Lower lobe of right lung (tissue), 2 donors: ENCODE results near the gene KCNH4. TPM values are rescaled to one million over a fixed set of nuclear protein-coding genes. Genes with fewer than 3 reads are reported as not detected.

Experiments
- ATAC-seq, 2 donors: fragments of 200-7000 bp; cut with Tn5 transposase; one replicate each; pipeline ENCODE4 v1.9.1; 2020 to 2022; ENCODE audit warnings: mild to moderate bottlenecking in 2 of 2, moderate library complexity in 2 of 2
- DNase-seq: peaks from one replicate; pipeline ENCODE4 v3.0.0-alpha.2; 2020
- H3K27ac ChIP-seq: fragments of 200-600 bp; one replicate; pipeline ENCODE4 v1.8.0; 2022
- H3K27me3 ChIP-seq: fragments of 200-600 bp; one replicate; pipeline ENCODE4 v1.8.0; 2022; ENCODE audit warnings: low read depth
- H3K36me3 ChIP-seq: fragments of 200-600 bp; one replicate; pipeline ENCODE4 v1.8.0; 2022; ENCODE audit warnings: mild to moderate bottlenecking
- H3K4me1 ChIP-seq: fragments of 200-600 bp; one replicate; pipeline ENCODE4 v1.8.0; 2022
- H3K4me3 ChIP-seq: fragments of 200-600 bp; one replicate; pipeline ENCODE4 v1.8.0; 2022; ENCODE audit warnings: mild to moderate bottlenecking
- H3K9me3 ChIP-seq: fragments of 200-600 bp; one replicate; pipeline ENCODE4 v1.8.0; 2022
- intact Hi-C: fragments of 100-400 bp; cut with DNase I; formaldehyde crosslinking; loops from one replicate; pipeline ENCODE4 v1.11.0; 2022
- total RNA-seq: library from RNA; stranded (reverse); fragmentation: NEBNext Ultra II Directional; extraction: Animal tissue kit (Norgen Biotek cat#: 25700); gene quantifications from one replicate; pipeline ENCODE4 v1.2.1, GENCODE V29; 2021
- TF ChIP-seq, protein P1 (sequence below): fragments of 200-600 bp; IDR thresholded peaks from one replicate; pipeline ENCODE4 v1.8.0; 2022; ENCODE audit warnings: antibody characterized with exemption, mild to moderate bottlenecking
- donor health status: DM: no; HTN: yes; CAD: no; lungs with severe emphysema.

The KCNH4 gene
- total RNA-seq, 1 donor from 2014 or later, result 0.09 TPM

DNA sequence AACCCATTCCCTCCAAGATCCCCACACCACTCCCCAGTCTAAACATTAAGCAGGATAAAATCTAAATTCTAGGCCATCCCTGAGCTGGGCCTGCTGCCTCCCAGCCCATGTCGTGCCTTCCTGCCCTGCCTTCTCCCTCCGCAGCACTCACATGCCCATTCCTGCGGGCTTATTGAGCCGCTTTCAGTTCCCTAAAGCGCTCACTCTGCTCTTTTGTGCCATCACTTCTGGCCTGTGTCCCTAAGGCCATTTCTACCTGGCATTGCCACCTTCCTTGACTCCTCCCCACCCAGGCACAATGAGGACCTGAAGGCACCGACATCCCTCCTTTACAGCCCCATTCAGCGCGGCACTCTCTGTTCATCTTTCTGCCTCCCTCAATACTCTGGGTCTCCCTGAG lies 13.1 kb downstream of the KCNH4 start:
- ATAC-seq (no peak), DNase-seq (no peak)
- Histone ChIP-seq H3K4me1 (no peaks in the 10 kb centered on the region), H3K9me3 (no peaks in the 10 kb centered on the region), H3K27ac (no peak overlapping the region), H3K4me3 (no peak overlapping the region), H3K27me3 (no peaks in the 10 kb centered on the region), H3K36me3 (no peaks in the 10 kb centered on the region)
- TF ChIP-seq, protein P1, sequence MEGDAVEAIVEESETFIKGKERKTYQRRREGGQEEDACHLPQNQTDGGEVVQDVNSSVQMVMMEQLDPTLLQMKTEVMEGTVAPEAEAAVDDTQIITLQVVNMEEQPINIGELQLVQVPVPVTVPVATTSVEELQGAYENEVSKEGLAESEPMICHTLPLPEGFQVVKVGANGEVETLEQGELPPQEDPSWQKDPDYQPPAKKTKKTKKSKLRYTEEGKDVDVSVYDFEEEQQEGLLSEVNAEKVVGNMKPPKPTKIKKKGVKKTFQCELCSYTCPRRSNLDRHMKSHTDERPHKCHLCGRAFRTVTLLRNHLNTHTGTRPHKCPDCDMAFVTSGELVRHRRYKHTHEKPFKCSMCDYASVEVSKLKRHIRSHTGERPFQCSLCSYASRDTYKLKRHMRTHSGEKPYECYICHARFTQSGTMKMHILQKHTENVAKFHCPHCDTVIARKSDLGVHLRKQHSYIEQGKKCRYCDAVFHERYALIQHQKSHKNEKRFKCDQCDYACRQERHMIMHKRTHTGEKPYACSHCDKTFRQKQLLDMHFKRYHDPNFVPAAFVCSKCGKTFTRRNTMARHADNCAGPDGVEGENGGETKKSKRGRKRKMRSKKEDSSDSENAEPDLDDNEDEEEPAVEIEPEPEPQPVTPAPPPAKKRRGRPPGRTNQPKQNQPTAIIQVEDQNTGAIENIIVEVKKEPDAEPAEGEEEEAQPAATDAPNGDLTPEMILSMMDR, result no peak
- intact Hi-C loops, result no loop called here

DNA sequence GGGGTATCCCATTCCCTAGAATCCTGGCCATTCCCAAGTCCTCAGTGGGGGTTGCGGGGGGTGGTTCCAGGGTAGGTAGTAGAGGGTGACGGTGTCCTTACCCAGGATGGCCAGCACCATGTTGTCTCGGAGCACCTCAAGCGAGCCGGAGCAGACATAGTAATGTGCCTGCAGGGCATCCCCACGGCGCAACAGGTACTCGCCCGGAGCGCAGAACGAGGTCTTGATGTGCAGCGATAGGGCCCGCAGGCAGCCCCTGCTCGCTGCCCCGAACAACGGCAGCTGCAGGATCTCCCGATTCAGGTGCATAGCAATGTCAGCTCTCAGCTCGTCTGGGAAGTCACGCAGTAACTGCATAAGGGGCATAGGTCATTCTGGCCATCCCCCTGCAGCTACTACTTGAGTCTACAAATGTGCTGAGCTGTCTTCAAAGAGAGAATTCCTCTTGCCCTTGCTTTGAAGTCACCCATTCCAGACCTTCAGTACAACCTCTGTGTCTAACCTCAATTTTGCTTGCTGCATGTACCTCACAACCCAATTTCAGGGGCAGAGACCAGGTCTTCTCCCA lies 14.7 kb downstream of the KCNH4 start:
- TF ChIP-seq, protein P1, result no peak
- ATAC-seq (no peak), DNase-seq (no peak)
- intact Hi-C loops, result no loop called here
- Histone ChIP-seq H3K27ac (no peak overlapping the region), H3K27me3 (no peaks in the 10 kb centered on the region), H3K36me3 (no peaks in the 10 kb centered on the region), H3K4me3 (no peak overlapping the region), H3K9me3 (no peaks in the 10 kb centered on the region), H3K4me1 (no peaks in the 10 kb centered on the region)

DNA sequence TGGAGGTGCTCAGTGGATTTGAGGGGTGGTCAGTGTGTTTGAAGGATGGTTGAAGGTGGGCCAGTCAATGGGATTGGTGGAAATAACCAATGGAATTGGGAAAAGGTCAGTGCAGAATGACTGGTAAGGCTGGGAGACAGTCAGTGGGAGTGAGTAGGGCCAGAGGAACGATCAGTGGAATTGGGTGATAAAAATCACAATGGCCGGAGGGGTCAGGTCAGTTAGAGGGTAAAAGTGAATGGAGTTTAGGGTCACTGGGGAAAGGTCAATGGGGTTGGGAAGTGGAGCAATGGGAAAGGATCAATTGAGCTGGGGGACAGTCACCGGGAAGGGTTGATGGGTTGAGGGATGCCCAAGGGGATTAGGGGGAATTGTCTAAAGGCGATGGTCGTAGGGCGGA lies 15.2 kb downstream of the KCNH4 start:
- no peak overlapping the region for H3K4me3 ChIP-seq
- no peaks in the 10 kb centered on the region for H3K9me3 ChIP-seq
- H3K27ac ChIP-seq, result no peak overlapping the region
- DNase-seq (no peak), ATAC-seq (no peak)
- no peaks in the 10 kb centered on the region for H3K27me3 ChIP-seq
- TF ChIP-seq, protein P1, result no peak
- no peaks in the 10 kb centered on the region for H3K4me1 ChIP-seq
- no peaks in the 10 kb centered on the region for H3K36me3 ChIP-seq
- intact Hi-C loops, result no loop called here

DNA sequence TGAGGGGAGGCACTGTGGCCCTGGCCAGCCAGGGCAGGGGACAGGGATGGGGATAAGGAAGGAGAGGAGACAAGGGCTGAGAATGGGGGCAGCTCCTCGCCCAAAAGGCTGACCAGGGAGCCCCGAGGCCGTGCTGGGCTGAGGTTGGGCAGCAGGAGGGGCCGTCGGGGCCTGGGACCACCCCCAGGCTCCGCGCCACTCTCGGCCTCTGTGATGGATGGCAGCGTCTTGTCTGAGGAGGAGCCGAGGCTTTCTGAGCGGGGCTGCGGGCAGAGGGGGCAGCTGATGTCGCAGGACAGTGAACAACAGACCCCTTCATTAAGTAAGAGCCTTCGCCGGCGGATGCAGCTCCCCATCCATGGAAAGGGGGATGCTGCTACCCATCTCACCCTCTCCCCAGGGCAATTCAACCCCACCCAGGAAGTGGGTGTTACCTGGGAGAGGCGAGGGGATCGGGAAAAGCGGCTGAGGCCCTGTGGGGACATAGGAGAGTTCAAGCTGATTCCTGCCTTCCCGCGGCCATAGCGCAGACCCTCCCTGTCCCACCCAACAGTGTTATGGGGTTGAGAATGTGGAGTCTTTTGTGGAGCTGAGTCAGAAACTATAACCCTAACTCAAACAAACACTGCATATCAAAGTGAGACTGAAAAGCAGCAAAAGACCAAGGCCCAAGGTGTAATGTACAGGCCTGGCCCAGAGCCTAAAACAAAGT lies 17.1 kb downstream of the KCNH4 start:
- Histone ChIP-seq H3K9me3 (no peaks in the 10 kb centered on the region), H3K36me3 (no peaks in the 10 kb centered on the region), H3K4me1 (no peaks in the 10 kb centered on the region), H3K27ac (no peak overlapping the region), H3K4me3 (no peak overlapping the region), H3K27me3 (no peaks in the 10 kb centered on the region)
- TF ChIP-seq, protein P1, result no peak
- DNase-seq (no peak), ATAC-seq (no peak)
- intact Hi-C loops, result no loop called here

DNA sequence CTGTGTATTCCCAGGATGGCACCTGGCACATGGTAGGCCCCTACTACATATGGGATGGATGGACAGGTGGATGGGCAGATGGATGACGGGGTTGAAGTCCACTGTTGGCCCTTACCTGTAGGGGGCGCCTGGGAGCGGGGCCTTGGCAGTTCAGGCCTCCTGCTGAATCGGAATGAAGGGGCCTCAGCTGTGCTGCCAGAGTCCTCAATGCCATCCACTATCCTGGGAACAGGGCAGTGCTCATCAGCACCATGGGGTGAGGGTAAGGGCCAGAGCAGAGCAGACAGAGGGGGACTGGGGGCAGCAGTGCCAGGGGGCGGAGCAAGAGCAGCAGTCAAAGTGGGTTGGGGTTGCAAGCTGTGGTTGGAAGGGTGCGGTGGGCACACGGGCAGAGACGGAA lies 17.8 kb downstream of the KCNH4 start:
- H3K27me3 ChIP-seq, result no peaks in the 10 kb centered on the region
- peak; percentile 22 to 23 for ATAC-seq
- no peaks in the 10 kb centered on the region for H3K4me1 ChIP-seq
- no peak overlapping the region for H3K27ac ChIP-seq
- H3K36me3 ChIP-seq, result no peaks in the 10 kb centered on the region
- no peaks in the 10 kb centered on the region for H3K9me3 ChIP-seq
- no peak overlapping the region for H3K4me3 ChIP-seq
- DNase-seq, result no peak
- intact Hi-C loops, result no loop called here
- TF ChIP-seq, protein P1, result peak; percentile 36
